DOHH2 (cell line): ENCODE measurements around the gene ROR2.

Experiments used
- H3F3A ChIP-seq: fragments of 200-600 bp; sonication (generic), shearing (Covaris generic); 2 replicates; pipeline ENCODE4 v1.6.0; 2016; ENCODE audit warnings: antibody characterized with exemption, mild to moderate bottlenecking; ENCODE audit not compliant: control insufficient read depth, insufficient read depth
- H3K27ac ChIP-seq: fragments of 200-600 bp; sonication (generic); 2 replicates; pipeline ENCODE4 v1.5.1; 2014; ENCODE audit warnings: low read depth, mild to moderate bottlenecking, low read length, moderate library complexity
- H3K27me3 ChIP-seq: fragments of 200-600 bp; sonication (generic); 2 replicates; pipeline ENCODE4 v1.6.1; 2014; ENCODE audit warnings: mild to moderate bottlenecking, low read length, mixed read lengths; ENCODE audit not compliant: control insufficient read depth
- H3K36me3 ChIP-seq: fragments of 200-600 bp; sonication (generic); 2 replicates; pipeline ENCODE4 v1.6.1; 2014; ENCODE audit warnings: mild to moderate bottlenecking, low read length, moderate library complexity, mixed read lengths; ENCODE audit not compliant: control insufficient read depth
- H3K4me1 ChIP-seq: fragments of 200-600 bp; sonication (generic); 2 replicates; pipeline ENCODE4 v1.6.1; 2014; ENCODE audit warnings: mild to moderate bottlenecking, low read length, mixed read lengths; ENCODE audit not compliant: control insufficient read depth
- H3K4me2 ChIP-seq: fragments of 200-600 bp; sonication (generic); 2 replicates; pipeline ENCODE4 v1.6.0; 2014; ENCODE audit warnings: mild to moderate bottlenecking, low read length, moderate library complexity
- H3K4me3 ChIP-seq: fragments of 200-600 bp; sonication (generic); 2 replicates; pipeline ENCODE4 v1.5.1; 2014; ENCODE audit warnings: mild to moderate bottlenecking, low read length, mixed read lengths
- H3K79me2 ChIP-seq: fragments of 200-600 bp; sonication (generic); 2 replicates; pipeline ENCODE4 v1.6.1; 2014; ENCODE audit warnings: mild to moderate bottlenecking, low read length, mixed read lengths; ENCODE audit not compliant: control insufficient read depth
- H3K9me2 ChIP-seq: fragments of 200-600 bp; sonication (generic); replicated peaks from 2 replicates; pipeline ENCODE4 v1.6.1; 2014; ENCODE audit warnings: mild to moderate bottlenecking, low read length, mixed read lengths; ENCODE audit not compliant: control insufficient read depth
- H3K9me3 ChIP-seq: fragments of 200-600 bp; sonication (generic); 2 replicates; pipeline ENCODE4 v1.6.1; 2014; ENCODE audit warnings: antibody characterized with exemption, low read length, mixed read lengths; ENCODE audit not compliant: control insufficient read depth, insufficient read depth
- H4K20me1 ChIP-seq: fragments of 200-600 bp; sonication (generic); 2 replicates; pipeline ENCODE4 v1.6.0; 2014; ENCODE audit warnings: low read depth, mild to moderate bottlenecking, antibody characterized with exemption, low read length, moderate library complexity; ENCODE audit not compliant: control insufficient read depth, insufficient read depth
- EZH2phosphoT487 ChIP-seq: fragments of 200-600 bp; sonication (generic); IDR thresholded peaks from 2 replicates; pipeline ENCODE4 v1.6.1; 2017; ENCODE audit warnings: borderline replicate concordance, mild to moderate bottlenecking, antibody characterized with exemption, low read length, moderate library complexity, mixed read lengths
- TF ChIP-seq, protein P1 (sequence below): fragments of 200-600 bp; sonication (generic); IDR thresholded peaks from one replicate; pipeline ENCODE4 v1.5.1; 2014; ENCODE audit warnings: antibody characterized with exemption, mild to moderate bottlenecking, low read depth, low read length; ENCODE audit not compliant: poor library complexity, severe bottlenecking

The ROR2 gene

DNA sequence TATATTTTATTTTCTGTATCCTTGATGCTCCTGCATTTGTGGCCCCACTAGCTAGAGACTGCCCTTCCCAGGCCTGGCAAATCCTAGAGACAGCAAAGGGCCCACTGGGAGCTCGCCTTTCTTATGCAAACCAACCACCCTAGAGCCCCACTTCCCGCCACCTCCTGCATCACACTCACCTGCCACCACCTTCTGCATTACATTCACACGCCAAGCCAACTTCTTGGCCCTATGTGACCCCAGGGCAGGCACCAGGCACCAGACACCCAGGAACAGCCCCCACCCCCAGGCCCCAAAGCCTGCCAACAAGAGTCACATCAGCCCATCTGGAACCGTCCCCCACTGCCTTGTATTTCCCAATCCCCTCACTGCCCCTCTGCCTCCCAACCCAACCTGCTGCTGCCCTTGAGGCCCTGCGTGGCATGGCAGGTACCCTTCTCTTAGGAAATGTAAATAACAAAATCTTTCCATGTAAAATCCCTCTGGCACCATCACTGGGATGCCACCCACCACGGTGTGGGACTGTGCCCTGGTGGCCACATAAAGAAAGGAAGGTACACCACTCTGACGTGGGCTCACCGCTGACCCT lies 22.0 kb downstream of the ROR2 start:
- H3K27ac ChIP-seq, result no peak overlapping the region
- no peaks in the 10 kb centered on the region for H3F3A ChIP-seq
- H4K20me1 ChIP-seq, result no peaks in the 10 kb centered on the region
- no peak for TF ChIP-seq EZH2phosphoT487
- TF ChIP-seq, protein P1, sequence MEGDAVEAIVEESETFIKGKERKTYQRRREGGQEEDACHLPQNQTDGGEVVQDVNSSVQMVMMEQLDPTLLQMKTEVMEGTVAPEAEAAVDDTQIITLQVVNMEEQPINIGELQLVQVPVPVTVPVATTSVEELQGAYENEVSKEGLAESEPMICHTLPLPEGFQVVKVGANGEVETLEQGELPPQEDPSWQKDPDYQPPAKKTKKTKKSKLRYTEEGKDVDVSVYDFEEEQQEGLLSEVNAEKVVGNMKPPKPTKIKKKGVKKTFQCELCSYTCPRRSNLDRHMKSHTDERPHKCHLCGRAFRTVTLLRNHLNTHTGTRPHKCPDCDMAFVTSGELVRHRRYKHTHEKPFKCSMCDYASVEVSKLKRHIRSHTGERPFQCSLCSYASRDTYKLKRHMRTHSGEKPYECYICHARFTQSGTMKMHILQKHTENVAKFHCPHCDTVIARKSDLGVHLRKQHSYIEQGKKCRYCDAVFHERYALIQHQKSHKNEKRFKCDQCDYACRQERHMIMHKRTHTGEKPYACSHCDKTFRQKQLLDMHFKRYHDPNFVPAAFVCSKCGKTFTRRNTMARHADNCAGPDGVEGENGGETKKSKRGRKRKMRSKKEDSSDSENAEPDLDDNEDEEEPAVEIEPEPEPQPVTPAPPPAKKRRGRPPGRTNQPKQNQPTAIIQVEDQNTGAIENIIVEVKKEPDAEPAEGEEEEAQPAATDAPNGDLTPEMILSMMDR, result no peak
- no peaks in the 10 kb centered on the region for H3K4me1 ChIP-seq
- peaks cover 17% of the 10 kb centered on the region; the same call in 1 of the 2 replicates for H3K9me3 ChIP-seq
- no peak overlapping the region for H3K4me3 ChIP-seq
- no peaks in the 10 kb centered on the region for H3K27me3 ChIP-seq
- H3K79me2 ChIP-seq, result no peaks in the 10 kb centered on the region
- H3K4me2 ChIP-seq, result no peak overlapping the region
- no peaks in the 10 kb centered on the region for H3K9me2 ChIP-seq
- no peaks in the 10 kb centered on the region for H3K36me3 ChIP-seq

DNA sequence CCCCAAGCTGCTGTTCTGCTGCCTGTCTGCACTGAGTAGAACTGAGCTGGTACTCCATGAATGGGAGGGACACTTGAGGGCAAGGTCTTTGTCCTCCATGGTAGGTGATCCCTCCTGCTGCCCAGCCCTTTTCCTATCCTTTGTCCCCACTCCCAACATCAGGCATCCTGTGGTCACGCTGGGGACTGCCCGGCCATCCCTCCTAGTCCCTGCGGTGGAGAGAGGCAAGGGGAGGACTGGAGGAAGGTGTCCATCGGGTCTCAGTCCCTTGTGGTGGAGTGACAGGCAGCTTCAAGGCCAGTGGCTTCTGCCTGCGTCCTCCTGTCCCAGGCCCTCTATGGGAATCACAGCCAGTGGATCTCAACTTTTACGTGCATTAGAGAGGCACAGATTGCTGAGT lies 25.9 kb downstream of the ROR2 start:
- Histone ChIP-seq H3K9me2 (no peaks in the 10 kb centered on the region), H3K4me2 (no peak overlapping the region), H3K27ac (no peak overlapping the region), H3F3A (no peaks in the 10 kb centered on the region), H3K4me3 (no peak overlapping the region), H3K79me2 (no peaks in the 10 kb centered on the region), H3K4me1 (no peaks in the 10 kb centered on the region), H3K36me3 (no peaks in the 10 kb centered on the region), H4K20me1 (no peaks in the 10 kb centered on the region), H3K9me3 (peaks cover under 1% of the 10 kb centered on the region; the same call in 1 of the 2 replicates), H3K27me3 (no peaks in the 10 kb centered on the region)
- TF ChIP-seq, protein P1, result no peak
- no peak for TF ChIP-seq EZH2phosphoT487

DNA sequence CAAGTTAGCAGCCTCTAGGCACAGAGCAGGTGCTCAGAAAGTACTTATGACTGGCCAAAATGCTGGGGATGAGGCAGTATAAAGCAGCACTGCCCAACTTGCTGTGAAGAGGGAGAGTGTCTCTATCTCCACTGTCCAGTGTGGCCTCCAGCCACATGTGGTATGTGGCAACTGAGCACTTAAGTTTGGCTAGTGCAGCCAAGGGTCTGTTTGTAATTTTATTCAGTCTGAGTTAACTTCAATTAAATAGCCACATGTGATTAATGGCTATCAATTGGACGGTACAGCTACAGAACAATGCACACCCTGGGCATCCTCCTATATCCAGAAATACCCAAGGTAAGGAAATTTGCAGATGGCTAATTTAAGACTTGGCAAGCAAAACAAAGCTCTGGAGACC lies 26.9 kb downstream of the ROR2 start:
- H3K9me2 ChIP-seq, result no peaks in the 10 kb centered on the region
- no peaks in the 10 kb centered on the region for H4K20me1 ChIP-seq
- no peaks in the 10 kb centered on the region for H3K79me2 ChIP-seq
- H3K27ac ChIP-seq, result no peak overlapping the region
- no peaks in the 10 kb centered on the region for H3K4me1 ChIP-seq
- H3K9me3 ChIP-seq, result no peaks in the 10 kb centered on the region
- H3K4me3 ChIP-seq, result no peak overlapping the region
- H3F3A ChIP-seq, result no peaks in the 10 kb centered on the region
- TF ChIP-seq, protein P1, result no peak
- no peak for TF ChIP-seq EZH2phosphoT487
- no peak overlapping the region for H3K4me2 ChIP-seq
- H3K36me3 ChIP-seq, result no peaks in the 10 kb centered on the region
- H3K27me3 ChIP-seq, result no peaks in the 10 kb centered on the region
